Endothelial cell of umbilical vein (primary cell): Measurements from ENCODE around the gene PRKAG1. TPM values are rescaled to one million over a fixed set of nuclear protein-coding genes. Genes with fewer than 3 reads are reported as not detected.

Experiments
- BruUV-seq: library from RNA; stranded (reverse); fragments of 400-500 nt; replicated peaks from 2 replicates; lab custom pipeline; 2021; lab: Mats Ljungman, UMichigan
- CTCF ChIA-PET: fragments of 300-600, 350-600 bp; sonication (Branson Sonifier 250); formaldehyde crosslinking; loops from one replicate; lab custom pipeline; 2021; ENCODE audit warnings: antibody characterized with exemption, inconsistent platforms; lab: Charles Lee
- POLR2A ChIA-PET: fragments of 300-600, 350-600 bp; sonication (Branson Sonifier 250); formaldehyde crosslinking; loops from one replicate; lab custom pipeline; 2021; ENCODE audit warnings: antibody characterized with exemption, inconsistent platforms; lab: Charles Lee
- DNase-seq: peaks from one replicate; pipeline ENCODE4 v3.0.0-alpha.2; 2011; ENCODE audit warnings: low read depth, low spot score
- FAIRE-seq: peaks from 2 replicates; lab custom pipeline; 2011; peaks lifted over from hg19 to GRCh38; lab: Jason Lieb, UNC
- H2AFZ ChIP-seq: 2 replicates; pipeline ENCODE4 v1.6.0; 2012; ENCODE audit warnings: low read depth, low read length, control low read depth, inconsistent platforms
- H3K27ac ChIP-seq: 2 replicates; pipeline ENCODE4 v1.5.1; 2011; ENCODE audit warnings: low read depth, mild to moderate bottlenecking, control low read depth, low read length, moderate library complexity; ENCODE audit not compliant: insufficient read depth
- H3K27me3 ChIP-seq, 2 experiments: 2 replicates each; pipeline versions ENCODE4 v1.6.0 to v1.6.1; 2011; ENCODE audit warnings: low read length in 2 of 2, mixed read lengths in 1 of 2; ENCODE audit not compliant: control insufficient read depth in 2 of 2, insufficient read depth in 2 of 2
- H3K36me3 ChIP-seq, 2 experiments: 2 replicates in 1 of 2; 3 replicates in 1 of 2; pipeline ENCODE4 v1.5.1; 2011; ENCODE audit warnings: low read length in 2 of 2, mild to moderate bottlenecking in 1 of 2, moderate library complexity in 1 of 2; ENCODE audit not compliant: control insufficient read depth in 2 of 2, insufficient read depth in 2 of 2; ENCODE audit errors: extremely low read depth in 1 of 2
- H3K4me1 ChIP-seq: 3 replicates; pipeline ENCODE4 v1.5.1; 2011; ENCODE audit warnings: mild to moderate bottlenecking, low read length; ENCODE audit not compliant: control insufficient read depth, insufficient read depth; ENCODE audit errors: extremely low read depth
- H3K4me2 ChIP-seq: 2 replicates; pipeline ENCODE4 v1.6.1; 2011; ENCODE audit warnings: low read length, control low read depth, mixed read lengths; ENCODE audit not compliant: insufficient read depth
- H3K4me3 ChIP-seq, 3 experiments: fragments of 200-600 bp in 1 of 3; sonication (generic), shearing (Covaris generic) in 1 of 3; replicated peaks in 1 of 3; 2 replicates each; pipeline ENCODE4 v1.5.1; 2011 to 2016; ENCODE audit warnings: control low read depth in 3 of 3, low read length in 3 of 3, mild to moderate bottlenecking in 2 of 3, inconsistent platforms in 1 of 3, low read depth in 1 of 3, moderate library complexity in 1 of 3; ENCODE audit not compliant: insufficient read depth in 1 of 3
- H3K79me2 ChIP-seq: 2 replicates; pipeline ENCODE4 v1.6.0; 2012; ENCODE audit warnings: low read length, inconsistent platforms; ENCODE audit not compliant: control insufficient read depth, insufficient read depth
- H3K9ac ChIP-seq: replicated peaks from 2 replicates; pipeline ENCODE3; 2011; ENCODE audit warnings: low read length, control low read depth; ENCODE audit not compliant: insufficient read depth; ENCODE audit errors: extremely low read depth
- H3K9me1 ChIP-seq: replicated peaks from 3 replicates; pipeline ENCODE4 v1.6.0; 2011; ENCODE audit warnings: mild to moderate bottlenecking, low read length; ENCODE audit not compliant: control insufficient read depth, insufficient read depth; ENCODE audit errors: extremely low read depth
- H3K9me3 ChIP-seq: replicated peaks from 2 replicates; pipeline ENCODE4 v1.5.1; 2012; ENCODE audit warnings: low read length, inconsistent platforms; ENCODE audit not compliant: control insufficient read depth, insufficient read depth
- H4K20me1 ChIP-seq: replicated peaks from 2 replicates; pipeline ENCODE3; 2011; ENCODE audit warnings: mild to moderate bottlenecking, low read length; ENCODE audit not compliant: control insufficient read depth, insufficient read depth; ENCODE audit errors: extremely low read depth
- CTCF ChIP-seq, 2 donors: IDR thresholded peaks; 1 replicate in 1 of 2; 2 replicates in 1 of 2; pipeline ENCODE4 v1.5.1; 2011; ENCODE audit warnings: low read length in 2 of 2, mild to moderate bottlenecking in 2 of 2, moderate library complexity in 2 of 2, control low read depth in 1 of 2, inconsistent platforms in 1 of 2, low read depth in 1 of 2; ENCODE audit not compliant: insufficient read depth in 1 of 2; ENCODE audit errors: extremely low read depth in 1 of 2
- EZH2 ChIP-seq: IDR thresholded peaks from 2 replicates; pipeline ENCODE4 v1.6.1; 2012; ENCODE audit warnings: borderline replicate concordance, low read depth, mild to moderate bottlenecking, moderate library complexity, low read length, inconsistent platforms; ENCODE audit not compliant: severe bottlenecking
- FOS ChIP-seq: IDR thresholded peaks from 2 replicates; pipeline ENCODE4 v1.6.1; 2011; ENCODE audit warnings: mild to moderate bottlenecking, low read length, moderate library complexity, borderline replicate concordance; ENCODE audit not compliant: insufficient read depth
- GATA2 ChIP-seq: IDR thresholded peaks from 2 replicates; pipeline ENCODE4 v1.7.0; 2011; ENCODE audit warnings: low read depth, mild to moderate bottlenecking, moderate library complexity, mixed read lengths, low read length; ENCODE audit not compliant: insufficient read length, insufficient read depth
- JUN ChIP-seq: IDR thresholded peaks from 2 replicates; pipeline ENCODE4 v1.6.1; 2011; ENCODE audit warnings: borderline replicate concordance, low read depth; ENCODE audit not compliant: insufficient read length, insufficient read depth
- MAX ChIP-seq: IDR thresholded peaks from 2 replicates; pipeline ENCODE4 v1.6.1; 2011; ENCODE audit not compliant: insufficient read depth, insufficient read length
- MYC ChIP-seq: IDR thresholded peaks from one replicate; pipeline ENCODE4 v1.6.1; 2011; ENCODE audit warnings: mild to moderate bottlenecking, low read depth, low read length
- POLR2A ChIP-seq: IDR thresholded peaks from 2 replicates; pipeline ENCODE4 v1.6.1; 2012; ENCODE audit warnings: low read depth, mild to moderate bottlenecking, control low read depth, low read length
- POLR2AphosphoS5 ChIP-seq: IDR thresholded peaks from 2 replicates; pipeline ENCODE4 v1.6.1; 2012; ENCODE audit warnings: low read depth, mild to moderate bottlenecking, control low read depth, low read length, moderate library complexity; ENCODE audit not compliant: insufficient read depth
- dilution Hi-C: fragments of 300-500 bp; cut with MboI; formaldehyde crosslinking; loops from one replicate; pipeline ENCODE4 v1.15.0; 2019; ENCODE audit warnings: low sequenced_read_pairs; ENCODE audit not compliant: extremely low pct_ligation_motif_present
- intact Hi-C: fragments of 100-400 bp; cut with micrococcal nuclease; formaldehyde crosslinking; loops from one replicate; pipeline ENCODE4 v1.10.0; 2022
- polyA plus RNA-seq, 4 experiments: library from polyadenylated mRNA; depleted of rRNA in 3 of 4; stranded (reverse) in 3 of 4; unstranded in 1 of 4; fragments of >200 nt; gene quantifications; 2 replicates each; pipeline versions ENCODE4 v1.2.1 to v1.2.3, GENCODE V29; 2011 to 2012; ENCODE audit warnings: missing spikeins in 1 of 4
- total RNA-seq: library from RNA; stranded (reverse); gene quantifications from 2 replicates; pipeline ENCODE4 v1.2.3, GENCODE V29; 2021

PRKAG1 gene
- total and polyA plus RNA-seq, 2 donors (not counting 3 experiments of a cell fraction or from before 2014, with no cell fraction given): 52.1 to 54.9 TPM

- no peak overlapping the region for H3K4me2 ChIP-seq
- no peak overlapping the region for H3K9ac ChIP-seq
- intact Hi-C loops (no loop called here), dilution Hi-C loops (no loop called here)
- H3K9me3 ChIP-seq: no peaks in the 10 kb centered on the region
- H2AFZ ChIP-seq: no peak overlapping the region
- TSS peak; percentile 12 for BruUV-seq
- no peaks in the 10 kb centered on the region for H3K27me3 ChIP-seq
- H3K4me1 ChIP-seq: no peaks in the 10 kb centered on the region
- H3K36me3 ChIP-seq: peaks cover 42 to 78% of the 10 kb centered on the region in 2 experiments
- no peak overlapping the region for H3K4me3 ChIP-seq
- H3K27ac ChIP-seq: no peak overlapping the region
- TF ChIP-seq CTCF (IDR thresholded peaks at IDR 0.05; ENCODE audit: extremely low read depth in 1 of 2, insufficient read depth in 1 of 2, low read depth in 1 of 2, low read length in 2 of 2) (no peak), MYC (no peak), MAX (no peak), FOS (no peak), GATA2 (no peak), POLR2AphosphoS5 (no peak), EZH2 (no peak), JUN (no peak), POLR2A (no peak)
- no peaks in the 10 kb centered on the region for H3K9me1 ChIP-seq
- no peaks in the 10 kb centered on the region for H4K20me1 ChIP-seq
- FAIRE-seq (no peak), DNase-seq (no peak)
- H3K79me2 ChIP-seq: no peaks in the 10 kb centered on the region
- ChIA-PET POLR2A (interaction anchor here (0.6 to 1.3 kb wide), 2 partner anchors 14 to 16 kb away, joined by 3 read pairs; no protein-coding TSS in a partner anchor), CTCF (interaction anchor here (1.4 to 1.7 kb wide), 2 partner anchors 9 to 44 kb away, joined by 4 to 5 read pairs; no protein-coding TSS in a partner anchor)
These were observed 21.8 kb upstream of the PRKAG1 start for GRCh38 chr12:49040364-49040855.
